Dendritic cell treated with granulocyte-macrophage colony-stimulating factor and Interleukin-4, amounts not matched to agents 40 ng/mL and 50 ng/mL, for 4 days (primary cell): ENCODE data around the gene PIK3C3.
"Not testable (repeated sequence)": the region's sequence is repeated elsewhere in the genome, so short reads cannot be mapped to it uniquely, and the experiment has no call there.

ENCODE experiments used
- H3K27ac Mint-ChIP-seq: one replicate; pipeline ENCODE4 v1.8.0; 2022; ENCODE audit warnings: mild to moderate bottlenecking, mixed read lengths
- H3K27me3 Mint-ChIP-seq: one replicate; pipeline ENCODE4 v1.8.0; 2022; ENCODE audit warnings: mild to moderate bottlenecking, mixed read lengths
- H3K36me3 Mint-ChIP-seq: one replicate; pipeline ENCODE4 v1.8.0; 2022; ENCODE audit warnings: low read depth, mixed read lengths
- H3K4me1 Mint-ChIP-seq: one replicate; pipeline ENCODE4 v1.8.0; 2022; ENCODE audit warnings: low read depth, mixed read lengths
- H3K4me3 Mint-ChIP-seq: one replicate; pipeline ENCODE4 v1.8.0; 2022; ENCODE audit warnings: mild to moderate bottlenecking, moderate library complexity, mixed read lengths
- H3K9me3 Mint-ChIP-seq: one replicate; pipeline ENCODE4 v1.8.0; 2022; ENCODE audit warnings: mixed read lengths
- intact Hi-C: fragments of 100-400 bp; cut with micrococcal nuclease; formaldehyde crosslinking; loops from one replicate; pipeline ENCODE4 v1.15.0; 2022

PIK3C3 gene

DNA sequence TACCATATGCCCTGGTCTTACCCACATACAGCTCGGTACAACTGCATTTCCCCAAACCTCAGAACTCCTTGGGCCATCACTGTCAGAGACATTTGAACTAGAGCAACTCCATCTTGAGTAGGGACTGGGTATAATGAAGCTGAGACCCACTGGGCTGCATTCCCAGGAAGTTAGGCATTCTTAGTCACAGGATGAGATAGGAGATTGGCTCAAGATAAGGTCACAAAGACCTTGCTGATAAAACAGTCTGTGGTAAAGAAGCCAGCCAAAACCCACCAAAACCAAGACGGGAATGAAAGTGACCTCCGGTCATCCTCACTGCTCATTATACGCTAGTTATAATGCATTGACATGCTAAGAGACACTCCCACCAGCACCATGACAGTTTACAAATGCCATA lies 131.3 kb downstream of the PIK3C3 start:
- Mint-ChIP-seq H3K4me1 (no peaks in the 10 kb centered on the region), H3K4me3 (no peak overlapping the region)
- intact Hi-C loops: no loop called here

GRCh38 chr18:42087235-42087634 lies 132.2 kb downstream of the PIK3C3 start:
- no peak overlapping the region for H3K4me3 Mint-ChIP-seq
- peaks cover 36% of the 10 kb centered on the region for H3K36me3 Mint-ChIP-seq
- H3K4me1 Mint-ChIP-seq: no peaks in the 10 kb centered on the region
- peaks cover 8% of the 10 kb centered on the region for H3K9me3 Mint-ChIP-seq
- H3K27ac Mint-ChIP-seq: no peak overlapping the region
- intact Hi-C loops: no loop called here
- no peaks in the 10 kb centered on the region for H3K27me3 Mint-ChIP-seq

More for the DNA sequence above, 131.3 kb downstream of the PIK3C3 start:
- Mint-ChIP-seq H3K36me3 (peaks cover 46% of the 10 kb centered on the region), H3K27me3 (no peaks in the 10 kb centered on the region), H3K27ac (no peak overlapping the region), H3K9me3 (peaks cover 8% of the 10 kb centered on the region)

DNA sequence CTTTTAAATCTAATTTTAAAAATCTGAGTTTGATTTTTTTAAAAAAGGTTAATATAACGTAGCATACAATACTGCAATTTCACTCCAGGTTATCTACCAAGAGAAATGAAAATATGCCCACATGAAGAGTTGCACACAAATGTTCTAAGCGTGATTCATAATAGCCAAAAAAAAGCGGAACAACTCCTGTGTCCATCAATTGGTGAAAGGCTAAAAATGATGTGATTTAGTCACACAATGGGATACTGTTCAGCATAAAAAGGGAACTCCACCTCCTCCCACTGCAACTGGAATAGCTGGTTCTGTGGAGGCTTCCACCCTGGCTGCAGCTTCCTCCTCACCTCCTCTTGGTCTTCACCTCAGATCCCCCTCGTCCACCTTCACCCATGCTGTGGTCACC lies 132.8 kb downstream of the PIK3C3 start:
- intact Hi-C loops: no loop called here
- Mint-ChIP-seq H3K9me3 (peaks cover 8% of the 10 kb centered on the region), H3K27me3 (no peaks in the 10 kb centered on the region), H3K36me3 (peaks cover 30% of the 10 kb centered on the region), H3K4me3 (no peak overlapping the region), H3K4me1 (no peaks in the 10 kb centered on the region), H3K27ac (no peak overlapping the region)

- no peaks in the 10 kb centered on the region for H3K27me3 Mint-ChIP-seq
- no peaks in the 10 kb centered on the region for H3K4me1 Mint-ChIP-seq
- no peaks in the 10 kb centered on the region for H3K9me3 Mint-ChIP-seq
- intact Hi-C loops: no loop called here
- H3K4me3 Mint-ChIP-seq: no peak overlapping the region
- peaks cover 6% of the 10 kb centered on the region for H3K36me3 Mint-ChIP-seq
- H3K27ac Mint-ChIP-seq: no peak overlapping the region
Measured at GRCh38 chr18:42092848-42093247, 137.8 kb downstream of the PIK3C3 start.

DNA sequence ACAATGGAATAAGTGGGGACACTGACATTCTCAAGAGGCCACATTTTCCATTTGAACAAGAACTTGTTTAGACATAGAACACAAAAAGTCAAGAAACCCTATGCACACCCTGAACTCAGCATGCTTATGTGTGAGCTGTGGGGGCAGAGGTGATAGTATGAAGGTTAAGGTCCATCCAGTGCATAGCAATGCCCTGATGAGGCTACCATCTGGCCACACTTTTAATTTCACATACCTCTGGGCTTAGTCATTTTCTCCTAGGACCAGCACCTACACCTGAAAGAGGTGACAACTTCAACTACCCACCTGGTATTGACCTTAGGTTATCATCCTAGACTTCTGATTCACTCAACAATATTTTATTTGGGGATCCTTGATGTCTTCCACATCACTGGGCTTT lies 139.8 kb downstream of the PIK3C3 start:
- Mint-ChIP-seq H3K27ac (no peak overlapping the region), H3K36me3 (no peaks in the 10 kb centered on the region), H3K4me1 (no peaks in the 10 kb centered on the region), H3K4me3 (no peak overlapping the region), H3K9me3 (no peaks in the 10 kb centered on the region), H3K27me3 (no peaks in the 10 kb centered on the region)
- intact Hi-C loops: no loop called here

- Mint-ChIP-seq H3K9me3 (no peaks in the 10 kb centered on the region), H3K27me3 (no peaks in the 10 kb centered on the region), H3K4me3 (no peak overlapping the region), H3K4me1 (no peaks in the 10 kb centered on the region), H3K36me3 (no peaks in the 10 kb centered on the region), H3K27ac (no peak overlapping the region)
- intact Hi-C loops: no loop called here
Measured at GRCh38 chr18:42095732-42096377, 140.8 kb downstream of the PIK3C3 start.

DNA sequence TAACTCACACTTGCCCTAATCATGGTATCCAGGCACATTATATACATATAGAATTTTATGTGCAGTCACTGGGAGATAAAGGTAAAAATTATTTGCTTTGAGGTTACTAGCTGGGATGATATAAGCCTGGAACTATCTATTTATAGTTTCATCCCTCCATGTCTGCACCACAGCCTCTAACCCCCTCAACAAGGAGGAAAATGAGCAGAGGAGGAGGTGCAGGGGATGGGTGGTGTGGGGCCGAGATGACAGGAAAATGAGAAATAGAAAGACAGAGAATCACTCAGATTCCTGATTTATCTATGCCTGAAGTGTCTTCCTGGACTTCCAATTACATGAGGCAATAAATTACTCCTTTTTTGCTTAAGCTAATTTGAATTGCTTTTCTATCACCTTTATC lies 145.2 kb downstream of the PIK3C3 start:
- Mint-ChIP-seq H3K4me3 (no peak overlapping the region), H3K27ac (no peak overlapping the region), H3K27me3 (no peaks in the 10 kb centered on the region), H3K36me3 (no peaks in the 10 kb centered on the region), H3K4me1 (no peaks in the 10 kb centered on the region), H3K9me3 (no peaks in the 10 kb centered on the region)
- intact Hi-C loops: no loop called here

GRCh38 chr18:42100911-42101310 lies 145.9 kb downstream of the PIK3C3 start:
- Mint-ChIP-seq H3K4me3 (no peak overlapping the region), H3K4me1 (no peaks in the 10 kb centered on the region), H3K27me3 (no peaks in the 10 kb centered on the region), H3K27ac (no peak overlapping the region), H3K36me3 (no peaks in the 10 kb centered on the region), H3K9me3 (no peaks in the 10 kb centered on the region)
- intact Hi-C loops: no loop called here

DNA sequence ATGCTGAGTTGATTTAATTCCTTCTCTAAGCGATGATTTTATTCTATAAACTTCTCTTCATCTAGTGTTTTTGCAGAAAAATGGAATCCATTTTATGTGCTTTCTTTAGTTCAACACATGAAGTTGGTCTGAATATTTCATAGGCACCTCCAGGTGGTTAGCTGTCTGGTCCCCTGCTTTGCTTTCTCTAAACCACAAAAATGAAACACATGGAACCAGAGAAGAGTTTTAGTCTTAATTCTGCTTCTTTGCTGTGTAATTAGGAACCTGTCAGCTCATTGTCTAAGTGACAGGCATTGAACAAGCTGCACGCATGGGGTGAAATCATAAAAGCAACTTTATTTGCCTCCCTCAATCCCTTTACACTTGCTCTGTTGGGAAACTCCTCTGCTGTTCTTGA lies 150.4 kb downstream of the PIK3C3 start:
- Mint-ChIP-seq H3K9me3 (no peaks in the 10 kb centered on the region), H3K36me3 (no peaks in the 10 kb centered on the region), H3K4me1 (no peaks in the 10 kb centered on the region), H3K27ac (no peak overlapping the region), H3K4me3 (no peak overlapping the region), H3K27me3 (no peaks in the 10 kb centered on the region)
- intact Hi-C loops: no loop called here

GRCh38 chr18:42106784-42107183 lies 151.8 kb downstream of the PIK3C3 start:
- Mint-ChIP-seq H3K4me3 (no peak overlapping the region), H3K27me3 (no peaks in the 10 kb centered on the region), H3K36me3 (no peaks in the 10 kb centered on the region), H3K4me1 (no peaks in the 10 kb centered on the region), H3K9me3 (no peaks in the 10 kb centered on the region), H3K27ac (no peak overlapping the region)
- intact Hi-C loops: no loop called here

DNA sequence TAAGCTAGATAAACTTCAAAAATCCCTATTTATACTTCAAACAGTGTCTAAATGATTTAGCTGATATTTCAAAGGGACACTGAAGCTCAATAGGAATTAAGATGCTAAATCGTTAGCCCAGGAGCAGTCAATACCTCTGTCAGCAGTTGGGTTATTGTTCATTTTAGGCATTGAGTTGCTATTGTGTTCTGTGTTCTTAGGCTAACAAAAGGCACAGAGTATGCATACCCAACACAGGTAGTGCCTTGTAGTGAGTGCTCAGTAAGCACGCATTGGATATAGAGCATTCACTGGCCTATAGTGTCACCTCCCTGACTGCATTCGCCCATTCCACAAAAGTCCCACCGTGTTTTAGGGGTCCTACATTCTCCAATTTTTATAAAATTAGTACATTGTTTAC lies 152.3 kb downstream of the PIK3C3 start:
- Mint-ChIP-seq H3K9me3 (no peaks in the 10 kb centered on the region), H3K4me3 (no peak overlapping the region), H3K36me3 (no peaks in the 10 kb centered on the region), H3K27ac (no peak overlapping the region), H3K27me3 (no peaks in the 10 kb centered on the region), H3K4me1 (no peaks in the 10 kb centered on the region)
- intact Hi-C loops: no loop called here

- no peaks in the 10 kb centered on the region for H3K36me3 Mint-ChIP-seq
- H3K4me3 Mint-ChIP-seq: no peak overlapping the region
- H3K27ac Mint-ChIP-seq: no peak overlapping the region
- no peaks in the 10 kb centered on the region for H3K27me3 Mint-ChIP-seq
- H3K9me3 Mint-ChIP-seq: no peaks in the 10 kb centered on the region
- H3K4me1 Mint-ChIP-seq: no peaks in the 10 kb centered on the region
- intact Hi-C loops: no loop called here
Measured at GRCh38 chr18:42107691-42108450, 152.8 kb downstream of the PIK3C3 start.

- not testable (repeated sequence) for H3K27ac Mint-ChIP-seq, H3K4me3 Mint-ChIP-seq
- intact Hi-C loops: loop anchor here (10.0 kb wide), 2 partner anchors 163 to 1473 kb away; no protein-coding TSS in a partner anchor
Measured at GRCh38 chr18:42112147-42112546, 157.1 kb downstream of the PIK3C3 start.

GRCh38 chr18:42112657-42113420 lies 157.8 kb downstream of the PIK3C3 start:
- Mint-ChIP-seq H3K4me1 (peaks cover 9% of the 10 kb centered on the region), H3K9me3 (no peaks in the 10 kb centered on the region), H3K4me3 (no peak overlapping the region), H3K27me3 (no peaks in the 10 kb centered on the region), H3K36me3 (no peaks in the 10 kb centered on the region), H3K27ac (no peak overlapping the region)
- intact Hi-C loops: loop anchor here (10.0 kb wide), 2 partner anchors 162 to 1472 kb away; no protein-coding TSS in a partner anchor

More at GRCh38 chr18:42112147-42112546, 157.1 kb downstream of the PIK3C3 start:
- H3K4me1 Mint-ChIP-seq, H3K36me3 Mint-ChIP-seq, H3K9me3 Mint-ChIP-seq, H3K27me3 Mint-ChIP-seq: not testable (repeated sequence)
